OCI-LY7 (cell line): ENCODE measurements around the gene KCNK6. TPM values are rescaled to one million over a fixed set of nuclear protein-coding genes. Genes with fewer than 3 reads are reported as not detected.

Experiments
- BruUV-seq: library from RNA; stranded (reverse); fragments of 400-500 nt; replicated peaks from 2 replicates; lab custom pipeline; 2021; lab: Mats Ljungman, UMichigan
- CTCF ChIA-PET: fragments of 300-600 bp; sonication (Branson Sonifier 250); formaldehyde crosslinking; loops from one replicate; lab custom pipeline; 2022; ENCODE audit warnings: antibody characterized with exemption; ENCODE audit not compliant: unreplicated experiment; lab: Charles Lee
- POLR2A ChIA-PET: fragments of 300-600 bp; sonication (Branson Sonifier 250); formaldehyde crosslinking; loops from one replicate; lab custom pipeline; 2022; ENCODE audit warnings: antibody characterized with exemption; lab: Charles Lee
- DNase-seq: peaks from one replicate; pipeline ENCODE4 v3.0.0-alpha.2; 2015; ENCODE audit warnings: low spot score
- H2AFZ ChIP-seq: fragments of 200-600 bp; sonication (generic), shearing (Covaris generic); 2 replicates; pipeline ENCODE4 v1.6.1; 2014; ENCODE audit warnings: mild to moderate bottlenecking, antibody characterized with exemption, low read length, moderate library complexity
- H3K27ac ChIP-seq: fragments of 200-600 bp; sonication (generic); 2 replicates; pipeline ENCODE4 v1.5.1; 2014; ENCODE audit warnings: mixed run types, low read depth, mild to moderate bottlenecking, moderate library complexity, low read length, inconsistent platforms; ENCODE audit not compliant: poor library complexity, severe bottlenecking
- H3K36me3 ChIP-seq: fragments of 200-600 bp; sonication (generic); 2 replicates; pipeline ENCODE4 v1.6.1; 2014; ENCODE audit warnings: mild to moderate bottlenecking, antibody characterized with exemption, low read length, moderate library complexity, mixed read lengths; ENCODE audit not compliant: insufficient read depth
- H3K4me1 ChIP-seq: fragments of 200-600 bp; sonication (generic); 2 replicates; pipeline ENCODE4 v1.5.1; 2014; ENCODE audit warnings: mild to moderate bottlenecking, low read length; ENCODE audit not compliant: insufficient read depth, poor library complexity, severe bottlenecking
- H3K4me2 ChIP-seq: fragments of 200-600 bp; sonication (generic); 2 replicates; pipeline ENCODE4 v1.6.1; 2014; ENCODE audit warnings: mild to moderate bottlenecking, low read length
- H3K4me3 ChIP-seq: fragments of 200-600 bp; sonication (generic); 2 replicates; pipeline ENCODE4 v1.5.1; 2014; ENCODE audit warnings: mild to moderate bottlenecking, low read depth, low read length; ENCODE audit not compliant: poor library complexity, severe bottlenecking
- H3K79me2 ChIP-seq: fragments of 200-600 bp; sonication (generic); 2 replicates; pipeline ENCODE4 v1.6.1; 2016; ENCODE audit warnings: low read depth, mild to moderate bottlenecking, low read length, moderate library complexity, mixed read lengths; ENCODE audit not compliant: insufficient read depth
- H3K9me2 ChIP-seq: fragments of 200-600 bp; sonication (generic); 2 replicates; pipeline ENCODE4 v1.6.1; 2016; ENCODE audit warnings: mild to moderate bottlenecking, low read length, mixed read lengths; ENCODE audit not compliant: insufficient read depth
- H3K9me3 ChIP-seq: fragments of 200-600 bp; sonication (generic); 2 replicates; pipeline ENCODE4 v1.6.1; 2014; ENCODE audit warnings: mild to moderate bottlenecking, mixed run types, low read length, mixed read lengths
- H4K20me1 ChIP-seq: fragments of 200-600 bp; sonication (generic); 2 replicates; pipeline ENCODE4 v1.6.1; 2014; ENCODE audit warnings: mild to moderate bottlenecking, antibody characterized with exemption, low read length, moderate library complexity, mixed read lengths; ENCODE audit not compliant: insufficient read depth
- EZH2phosphoT487 ChIP-seq: fragments of 200-600 bp; sonication (generic); IDR thresholded peaks from 2 replicates; pipeline ENCODE4 v1.6.1; 2018; ENCODE audit warnings: low read depth, borderline replicate concordance, mild to moderate bottlenecking, mixed run types, antibody characterized with exemption, low read length, moderate library complexity, mixed read lengths
- intact Hi-C: fragments of 100-400 bp; cut with micrococcal nuclease; formaldehyde crosslinking; loops from one replicate; pipeline ENCODE4 v1.10.0; 2022; ENCODE audit not compliant: unreplicated experiment
- total RNA-seq, 2 experiments: library from RNA; depleted of rRNA in 1 of 2; stranded (reverse); fragments of >200 nt in 1 of 2; shearing (Covaris generic) in 1 of 2; gene quantifications; 2 replicates each; pipeline ENCODE4 v1.2.3, GENCODE V29; 2014 to 2022
- TF ChIP-seq, protein P1 (sequence below): fragments of 200-600 bp; sonication (generic); conservative IDR thresholded peaks from 2 replicates; pipeline ENCODE4 v1.5.1; 2014; ENCODE audit warnings: mild to moderate bottlenecking, antibody characterized with exemption, low read length, moderate library complexity, mixed read lengths

KCNK6 gene
- total RNA-seq, 2 experiments from 2014 or later: 1.7 to 6.9 TPM

DNA sequence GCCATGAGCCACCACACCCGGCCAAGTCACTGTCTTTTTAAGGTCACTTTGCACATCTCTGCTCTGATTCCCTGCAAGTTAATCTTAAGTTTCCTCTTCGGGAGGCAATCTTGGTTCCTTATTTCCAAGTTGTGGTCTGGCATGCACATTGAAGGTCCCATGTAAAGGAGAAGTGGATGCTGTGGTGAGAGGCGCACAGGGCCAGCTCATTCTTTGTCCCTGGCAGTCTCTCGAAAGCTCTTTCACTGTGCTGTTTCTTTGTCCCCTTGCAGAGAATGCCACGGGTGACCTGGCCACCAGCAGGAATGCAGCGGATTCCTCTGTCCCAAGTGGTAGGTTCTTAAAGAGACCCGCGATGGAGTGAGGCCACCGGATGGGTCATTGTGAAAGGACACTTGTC, 32.0 kb upstream of the KCNK6 start:
- no peak overlapping the region for H3K4me2 ChIP-seq
- H3K79me2 ChIP-seq: no peaks in the 10 kb centered on the region
- ChIA-PET POLR2A (no interaction called here), CTCF (no interaction called here)
- no peaks in the 10 kb centered on the region for H3K9me3 ChIP-seq
- BruUV-seq: no TSS peak
- no peaks in the 10 kb centered on the region for H3K36me3 ChIP-seq
- TF ChIP-seq, protein P1, sequence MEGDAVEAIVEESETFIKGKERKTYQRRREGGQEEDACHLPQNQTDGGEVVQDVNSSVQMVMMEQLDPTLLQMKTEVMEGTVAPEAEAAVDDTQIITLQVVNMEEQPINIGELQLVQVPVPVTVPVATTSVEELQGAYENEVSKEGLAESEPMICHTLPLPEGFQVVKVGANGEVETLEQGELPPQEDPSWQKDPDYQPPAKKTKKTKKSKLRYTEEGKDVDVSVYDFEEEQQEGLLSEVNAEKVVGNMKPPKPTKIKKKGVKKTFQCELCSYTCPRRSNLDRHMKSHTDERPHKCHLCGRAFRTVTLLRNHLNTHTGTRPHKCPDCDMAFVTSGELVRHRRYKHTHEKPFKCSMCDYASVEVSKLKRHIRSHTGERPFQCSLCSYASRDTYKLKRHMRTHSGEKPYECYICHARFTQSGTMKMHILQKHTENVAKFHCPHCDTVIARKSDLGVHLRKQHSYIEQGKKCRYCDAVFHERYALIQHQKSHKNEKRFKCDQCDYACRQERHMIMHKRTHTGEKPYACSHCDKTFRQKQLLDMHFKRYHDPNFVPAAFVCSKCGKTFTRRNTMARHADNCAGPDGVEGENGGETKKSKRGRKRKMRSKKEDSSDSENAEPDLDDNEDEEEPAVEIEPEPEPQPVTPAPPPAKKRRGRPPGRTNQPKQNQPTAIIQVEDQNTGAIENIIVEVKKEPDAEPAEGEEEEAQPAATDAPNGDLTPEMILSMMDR: no peak
- TF ChIP-seq EZH2phosphoT487: no peak
- H3K4me3 ChIP-seq: no peak overlapping the region
- peaks cover 14% of the 10 kb centered on the region for H3K4me1 ChIP-seq
- no peaks in the 10 kb centered on the region for H3K9me2 ChIP-seq
- H4K20me1 ChIP-seq: no peaks in the 10 kb centered on the region
- no peak overlapping the region for H3K27ac ChIP-seq
- intact Hi-C loops: no loop called here
- DNase-seq: no peak
- no peak overlapping the region for H2AFZ ChIP-seq

DNA sequence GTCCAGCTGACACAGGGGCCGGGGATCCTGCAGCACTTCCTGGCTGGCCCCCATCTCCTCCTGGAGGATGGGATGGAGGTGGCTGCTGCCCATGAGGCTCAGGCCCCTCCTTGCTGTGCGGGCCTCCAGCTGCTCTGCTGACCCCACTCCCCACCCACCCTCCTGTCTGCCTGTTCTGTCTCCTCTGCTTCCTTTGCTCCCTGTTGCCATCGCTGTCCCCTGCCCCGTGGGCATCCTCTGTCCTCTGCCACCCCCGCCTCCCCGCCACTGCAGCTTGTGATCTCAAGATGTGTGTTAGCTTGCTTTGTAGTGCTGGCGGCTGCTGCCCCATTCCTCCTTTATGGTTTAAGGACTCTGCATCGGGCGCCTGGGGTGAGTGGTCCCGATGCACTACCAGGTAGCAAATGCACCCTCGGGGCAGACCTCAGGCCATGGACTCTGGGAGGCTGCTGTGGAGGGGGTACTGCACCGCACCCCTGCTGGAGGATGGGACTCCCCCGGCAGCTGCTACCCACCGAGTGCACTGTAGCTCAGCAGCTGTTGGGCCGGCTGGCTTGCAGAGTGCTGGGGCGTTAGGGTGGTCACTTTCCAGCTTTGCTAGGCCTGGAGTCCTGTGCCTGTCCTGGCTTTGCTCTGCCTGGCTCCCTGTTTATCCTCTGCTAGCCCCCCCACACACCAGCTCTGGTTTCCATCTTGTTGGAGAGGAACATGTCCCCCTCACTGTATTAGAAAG, 31.4 kb upstream of the KCNK6 start:
- Histone ChIP-seq H3K4me3 (no peak overlapping the region), H3K27ac (no peak overlapping the region), H3K9me3 (no peaks in the 10 kb centered on the region), H2AFZ (no peak overlapping the region), H3K36me3 (no peaks in the 10 kb centered on the region), H3K79me2 (no peaks in the 10 kb centered on the region), H4K20me1 (no peaks in the 10 kb centered on the region), H3K9me2 (no peaks in the 10 kb centered on the region), H3K4me1 (peaks cover 14% of the 10 kb centered on the region), H3K4me2 (no peak overlapping the region)
- DNase-seq: no peak
- CTCF ChIA-PET: no interaction called here
- intact Hi-C loops: no loop called here
- no TSS peak for BruUV-seq
- TF ChIP-seq, protein P1: no peak
- TF ChIP-seq EZH2phosphoT487: no peak
- POLR2A ChIA-PET: no interaction called here

DNA sequence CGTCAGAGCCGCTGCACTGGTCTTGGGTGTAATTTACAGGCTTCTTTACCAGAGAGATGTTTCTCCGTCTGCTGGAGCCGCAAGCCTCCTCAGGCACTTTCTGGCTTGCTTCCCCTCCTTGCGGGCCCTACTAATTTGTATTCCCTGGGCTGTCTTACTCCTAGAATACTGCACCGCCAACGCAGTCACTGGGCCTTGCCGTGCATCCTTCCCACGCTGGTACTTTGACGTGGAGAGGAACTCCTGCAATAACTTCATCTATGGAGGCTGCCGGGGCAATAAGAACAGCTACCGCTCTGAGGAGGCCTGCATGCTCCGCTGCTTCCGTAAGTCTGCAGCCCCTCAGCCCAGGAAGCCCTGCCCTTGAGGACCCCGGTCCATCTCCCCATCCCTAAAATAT, 29.7 kb upstream of the KCNK6 start:
- Histone ChIP-seq H3K27ac (no peak overlapping the region), H3K4me1 (peaks cover 4% of the 10 kb centered on the region), H3K4me3 (no peak overlapping the region), H3K36me3 (no peaks in the 10 kb centered on the region), H3K79me2 (no peaks in the 10 kb centered on the region), H4K20me1 (no peaks in the 10 kb centered on the region), H3K4me2 (no peak overlapping the region), H3K9me2 (no peaks in the 10 kb centered on the region), H3K9me3 (no peaks in the 10 kb centered on the region), H2AFZ (no peak overlapping the region)
- TF ChIP-seq, protein P1: no peak
- no peak for TF ChIP-seq EZH2phosphoT487
- POLR2A ChIA-PET: no interaction called here
- no TSS peak for BruUV-seq
- DNase-seq: no peak
- CTCF ChIA-PET: no interaction called here
- intact Hi-C loops: no loop called here
